HUES48 (cell line): ENCODE results near the gene KAT8.

ENCODE experiments used
- H3K27ac ChIP-seq: one replicate; pipeline ENCODE4 v1.7.0; 2013; ENCODE audit warnings: low read depth, low read length, inconsistent platforms
- H3K27me3 ChIP-seq: 2 replicates; pipeline ENCODE4 v1.6.1; 2013; ENCODE audit warnings: mild to moderate bottlenecking, low read length; ENCODE audit not compliant: control insufficient read depth, insufficient read depth
- H3K36me3 ChIP-seq: 2 replicates; pipeline ENCODE4 v1.6.1; 2013; ENCODE audit warnings: low read length; ENCODE audit not compliant: control insufficient read depth, insufficient read depth
- H3K4me1 ChIP-seq: 2 replicates; pipeline ENCODE4 v1.6.1; 2013; ENCODE audit warnings: mild to moderate bottlenecking, low read length; ENCODE audit not compliant: control insufficient read depth, insufficient read depth
- H3K4me3 ChIP-seq: 2 replicates; pipeline ENCODE4 v1.5.1; 2013; ENCODE audit warnings: mild to moderate bottlenecking, low read depth, low read length
- H3K9ac ChIP-seq: 2 replicates; pipeline ENCODE4 v1.6.1; 2013; ENCODE audit warnings: mild to moderate bottlenecking, low read depth, low read length, moderate library complexity
- H3K9me3 ChIP-seq: 2 replicates; pipeline ENCODE4 v1.6.1; 2013; ENCODE audit warnings: low read length; ENCODE audit not compliant: control insufficient read depth, insufficient read depth

Gene KAT8

DNA sequence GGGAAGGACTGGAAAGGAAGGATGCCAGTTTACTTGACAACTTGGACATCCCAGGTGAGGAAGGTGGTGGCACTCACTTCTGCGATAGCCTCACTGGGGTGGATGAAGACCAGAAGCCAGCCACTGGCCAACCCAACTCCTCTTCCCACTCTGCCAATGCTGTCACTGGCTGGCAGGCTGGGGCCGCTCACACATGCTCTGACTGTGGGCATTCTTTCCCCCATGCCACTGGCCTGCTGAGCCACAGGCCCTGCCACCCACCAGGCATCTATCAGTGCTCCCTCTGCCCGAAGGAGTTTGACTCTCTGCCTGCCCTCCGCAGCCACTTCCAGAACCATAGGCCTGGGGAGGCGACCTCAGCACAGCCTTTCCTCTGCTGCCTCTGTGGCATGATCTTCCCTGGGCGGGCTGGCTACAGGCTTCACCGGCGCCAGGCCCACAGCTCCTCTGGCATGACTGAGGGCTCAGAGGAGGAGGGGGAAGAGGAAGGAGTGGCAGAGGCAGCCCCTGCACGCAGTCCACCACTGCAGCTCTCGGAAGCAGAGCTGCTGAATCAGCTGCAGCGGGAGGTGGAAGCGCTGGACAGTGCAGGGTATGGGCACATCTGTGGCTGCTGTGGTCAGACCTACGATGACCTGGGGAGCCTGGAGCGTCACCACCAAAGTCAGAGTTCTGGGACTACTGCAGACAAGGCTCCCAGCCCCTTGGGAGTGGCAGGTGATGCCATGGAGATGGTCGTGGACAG lies 38.7 kb upstream of the KAT8 start:
- no peaks in the 10 kb centered on the region for H3K4me1 ChIP-seq
- no peak overlapping the region for H3K27ac ChIP-seq
- H3K4me3 ChIP-seq, result no peak overlapping the region
- H3K36me3 ChIP-seq, result peaks cover 65% of the 10 kb centered on the region
- no peaks in the 10 kb centered on the region for H3K27me3 ChIP-seq
- H3K9ac ChIP-seq, result no peak overlapping the region
- H3K9me3 ChIP-seq, result no peaks in the 10 kb centered on the region

DNA sequence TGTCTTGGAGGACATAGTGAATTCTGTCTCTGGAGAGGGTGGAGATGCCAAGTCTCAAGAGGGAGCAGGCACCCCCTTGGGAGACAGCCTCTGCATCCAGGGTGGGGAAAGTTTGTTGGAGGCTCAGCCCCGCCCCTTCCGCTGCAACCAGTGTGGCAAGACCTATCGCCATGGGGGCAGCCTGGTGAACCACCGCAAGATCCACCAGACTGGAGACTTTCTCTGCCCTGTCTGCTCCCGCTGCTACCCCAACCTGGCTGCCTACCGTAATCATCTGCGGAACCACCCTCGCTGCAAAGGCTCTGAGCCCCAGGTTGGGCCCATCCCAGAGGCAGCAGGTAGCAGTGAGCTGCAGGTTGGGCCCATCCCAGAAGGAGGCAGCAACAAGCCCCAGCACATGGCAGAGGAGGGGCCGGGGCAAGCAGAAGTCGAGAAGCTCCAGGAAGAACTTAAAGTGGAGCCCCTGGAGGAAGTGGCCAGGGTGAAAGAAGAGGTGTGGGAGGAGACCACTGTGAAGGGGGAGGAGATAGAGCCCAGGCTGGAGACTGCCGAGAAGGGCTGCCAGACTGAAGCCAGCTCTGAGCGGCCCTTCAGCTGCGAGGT lies 38.0 kb upstream of the KAT8 start:
- Histone ChIP-seq H3K9me3 (no peaks in the 10 kb centered on the region), H3K9ac (no peak overlapping the region), H3K4me1 (no peaks in the 10 kb centered on the region), H3K27ac (no peak overlapping the region), H3K4me3 (no peak overlapping the region), H3K27me3 (no peaks in the 10 kb centered on the region), H3K36me3 (peaks cover 65% of the 10 kb centered on the region)

DNA sequence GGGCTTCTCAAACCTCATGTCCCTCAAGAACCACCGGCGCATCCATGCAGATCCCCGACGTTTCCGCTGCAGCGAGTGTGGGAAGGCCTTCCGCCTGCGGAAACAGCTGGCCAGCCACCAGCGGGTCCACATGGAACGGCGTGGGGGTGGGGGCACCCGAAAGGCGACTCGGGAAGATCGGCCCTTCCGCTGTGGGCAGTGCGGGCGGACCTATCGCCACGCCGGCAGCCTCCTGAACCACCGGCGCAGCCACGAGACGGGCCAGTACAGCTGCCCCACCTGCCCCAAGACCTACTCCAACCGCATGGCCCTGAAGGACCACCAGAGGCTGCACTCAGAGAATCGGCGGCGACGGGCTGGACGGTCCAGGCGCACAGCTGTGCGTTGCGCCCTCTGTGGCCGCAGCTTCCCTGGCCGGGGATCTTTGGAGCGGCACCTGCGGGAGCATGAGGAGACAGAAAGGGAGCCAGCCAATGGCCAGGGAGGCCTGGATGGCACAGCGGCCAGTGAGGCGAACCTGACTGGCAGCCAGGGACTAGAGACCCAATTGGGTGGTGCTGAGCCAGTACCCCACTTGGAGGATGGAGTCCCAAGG lies 37.3 kb upstream of the KAT8 start:
- H3K9ac ChIP-seq, result no peak overlapping the region
- H3K4me3 ChIP-seq, result no peak overlapping the region
- H3K27me3 ChIP-seq, result no peaks in the 10 kb centered on the region
- no peaks in the 10 kb centered on the region for H3K9me3 ChIP-seq
- H3K36me3 ChIP-seq, result peaks cover 69% of the 10 kb centered on the region
- H3K27ac ChIP-seq, result no peak overlapping the region
- no peaks in the 10 kb centered on the region for H3K4me1 ChIP-seq

DNA sequence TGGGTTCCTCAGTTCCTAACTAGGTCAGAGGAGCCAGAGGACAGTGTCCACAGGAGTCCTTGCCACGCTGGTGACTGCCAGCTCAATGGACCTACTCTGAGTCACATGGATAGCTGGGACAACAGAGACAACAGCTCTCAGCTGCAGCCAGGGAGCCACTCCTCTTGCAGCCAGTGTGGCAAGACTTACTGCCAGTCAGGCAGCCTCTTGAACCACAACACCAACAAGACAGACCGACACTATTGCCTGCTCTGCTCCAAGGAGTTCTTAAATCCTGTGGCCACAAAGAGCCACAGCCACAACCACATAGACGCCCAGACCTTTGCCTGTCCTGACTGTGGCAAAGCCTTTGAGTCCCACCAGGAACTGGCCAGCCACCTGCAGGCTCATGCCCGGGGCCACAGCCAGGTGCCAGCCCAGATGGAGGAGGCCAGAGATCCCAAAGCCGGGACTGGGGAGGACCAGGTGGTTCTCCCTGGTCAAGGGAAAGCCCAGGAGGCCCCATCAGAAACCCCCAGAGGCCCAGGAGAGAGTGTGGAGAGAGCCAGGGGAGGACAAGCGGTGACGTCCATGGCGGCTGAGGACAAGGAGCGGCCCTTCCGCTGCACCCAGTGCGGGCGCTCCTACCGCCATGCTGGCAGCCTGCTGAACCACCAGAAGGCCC lies 36.6 kb upstream of the KAT8 start:
- no peak overlapping the region for H3K9ac ChIP-seq
- no peak overlapping the region for H3K27ac ChIP-seq
- no peaks in the 10 kb centered on the region for H3K9me3 ChIP-seq
- peaks cover 67% of the 10 kb centered on the region for H3K36me3 ChIP-seq
- H3K4me1 ChIP-seq, result no peaks in the 10 kb centered on the region
- no peak overlapping the region for H3K4me3 ChIP-seq
- no peaks in the 10 kb centered on the region for H3K27me3 ChIP-seq

DNA sequence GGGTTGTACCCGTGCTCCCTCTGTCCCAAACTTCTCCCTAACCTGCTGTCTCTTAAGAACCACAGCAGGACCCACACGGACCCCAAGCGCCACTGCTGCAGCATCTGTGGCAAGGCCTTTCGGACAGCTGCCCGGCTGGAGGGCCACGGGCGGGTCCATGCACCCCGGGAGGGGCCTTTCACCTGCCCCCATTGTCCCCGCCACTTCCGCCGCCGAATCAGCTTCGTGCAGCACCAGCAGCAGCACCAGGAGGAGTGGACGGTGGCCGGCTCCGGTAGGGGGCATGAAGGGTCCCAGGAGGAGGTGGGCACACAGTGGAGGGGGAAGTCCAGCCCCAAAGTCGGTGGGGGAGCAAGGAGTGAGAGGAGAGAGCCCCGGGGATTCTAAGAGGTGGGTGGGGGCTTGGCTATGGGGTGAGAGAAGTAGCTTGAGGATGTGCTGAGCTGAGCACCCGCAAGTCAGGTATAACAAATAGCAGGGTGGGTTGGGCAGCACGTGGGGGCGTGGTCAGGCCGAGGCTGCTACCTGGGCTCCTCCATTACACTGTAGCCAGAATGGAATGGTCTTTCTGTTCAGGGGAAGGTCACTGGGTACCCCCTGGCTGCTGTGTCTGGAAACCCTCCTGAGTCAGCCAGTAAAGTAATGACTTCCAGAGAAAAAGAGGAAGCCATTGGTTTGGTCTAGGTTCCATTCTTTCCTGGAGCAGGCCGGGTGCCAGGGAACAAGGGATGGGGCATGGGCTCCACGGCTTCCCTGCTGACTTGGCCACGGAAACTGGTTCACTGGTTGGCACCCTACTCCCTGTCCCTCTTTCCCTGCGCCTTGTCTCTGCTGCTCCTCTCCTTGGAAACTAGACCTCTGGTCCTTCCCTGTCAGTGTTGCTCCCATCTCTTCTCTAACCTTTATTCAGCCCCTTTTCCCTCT lies 35.8 kb upstream of the KAT8 start:
- Histone ChIP-seq H3K9ac (no peak overlapping the region), H3K4me1 (no peaks in the 10 kb centered on the region), H3K27me3 (no peaks in the 10 kb centered on the region), H3K27ac (no peak overlapping the region), H3K4me3 (no peak overlapping the region), H3K9me3 (no peaks in the 10 kb centered on the region), H3K36me3 (peaks cover 59% of the 10 kb centered on the region)

DNA sequence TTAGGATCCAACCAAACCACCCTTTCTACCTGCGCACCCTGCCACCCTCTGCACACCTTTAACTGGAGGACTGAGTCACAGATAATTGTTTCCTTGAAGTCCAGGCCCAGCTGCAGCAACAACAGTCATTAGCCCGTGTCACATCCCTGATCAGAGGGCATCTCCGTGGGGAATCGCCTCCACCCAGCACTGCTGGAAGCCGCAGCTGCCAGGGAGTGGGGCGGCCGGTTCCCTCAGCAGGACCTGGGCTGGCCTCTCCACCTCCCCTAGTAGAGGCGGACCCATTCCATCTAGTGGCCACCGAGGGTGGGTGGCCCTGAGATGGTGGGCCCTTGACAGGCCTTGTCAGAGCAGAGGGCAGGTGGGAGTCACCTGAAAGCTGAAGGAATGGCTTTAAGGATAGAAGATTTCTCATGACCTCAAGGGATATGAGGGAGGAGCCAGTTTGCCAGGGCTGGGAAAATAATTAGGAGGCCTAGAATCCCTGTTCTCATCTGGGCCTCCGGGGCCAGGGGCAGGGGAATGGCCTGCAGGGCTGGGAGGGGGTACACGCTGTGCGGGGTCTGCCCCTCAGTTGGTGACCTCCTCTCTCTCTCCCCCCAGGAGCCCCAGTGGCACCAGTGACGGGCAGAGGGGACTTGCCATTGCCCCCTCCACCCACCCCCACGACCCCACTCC lies 35.0 kb upstream of the KAT8 start:
- H3K27ac ChIP-seq, result no peak overlapping the region
- no peak overlapping the region for H3K4me3 ChIP-seq
- H3K9ac ChIP-seq, result no peak overlapping the region
- H3K9me3 ChIP-seq, result no peaks in the 10 kb centered on the region
- no peaks in the 10 kb centered on the region for H3K4me1 ChIP-seq
- H3K27me3 ChIP-seq, result no peaks in the 10 kb centered on the region
- H3K36me3 ChIP-seq, result peaks cover 50% of the 10 kb centered on the region

DNA sequence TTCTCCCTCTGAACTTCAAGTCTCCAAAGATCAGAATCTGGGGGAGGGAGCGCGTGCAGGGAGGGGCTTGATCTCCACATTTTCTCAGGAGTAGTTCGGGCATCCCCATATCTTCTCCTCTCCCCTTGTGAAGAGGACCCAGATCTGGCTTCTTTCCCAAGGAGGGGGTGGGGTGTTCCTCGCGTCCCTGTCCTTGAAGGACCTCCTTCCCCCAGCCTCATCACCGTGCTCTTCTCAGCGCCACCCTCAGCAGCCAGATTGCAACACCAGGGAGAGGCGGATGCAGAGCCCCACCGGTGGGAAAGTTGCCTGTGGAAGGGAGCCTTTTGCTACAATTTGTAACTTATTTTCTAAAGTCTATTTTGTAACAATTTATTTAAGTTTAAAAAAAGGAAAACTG lies 34.4 kb upstream of the KAT8 start:
- no peaks in the 10 kb centered on the region for H3K27me3 ChIP-seq
- H3K27ac ChIP-seq, result no peak overlapping the region
- peaks cover 45% of the 10 kb centered on the region for H3K36me3 ChIP-seq
- H3K4me1 ChIP-seq, result no peaks in the 10 kb centered on the region
- H3K4me3 ChIP-seq, result no peak overlapping the region
- H3K9me3 ChIP-seq, result no peaks in the 10 kb centered on the region
- no peak overlapping the region for H3K9ac ChIP-seq

DNA sequence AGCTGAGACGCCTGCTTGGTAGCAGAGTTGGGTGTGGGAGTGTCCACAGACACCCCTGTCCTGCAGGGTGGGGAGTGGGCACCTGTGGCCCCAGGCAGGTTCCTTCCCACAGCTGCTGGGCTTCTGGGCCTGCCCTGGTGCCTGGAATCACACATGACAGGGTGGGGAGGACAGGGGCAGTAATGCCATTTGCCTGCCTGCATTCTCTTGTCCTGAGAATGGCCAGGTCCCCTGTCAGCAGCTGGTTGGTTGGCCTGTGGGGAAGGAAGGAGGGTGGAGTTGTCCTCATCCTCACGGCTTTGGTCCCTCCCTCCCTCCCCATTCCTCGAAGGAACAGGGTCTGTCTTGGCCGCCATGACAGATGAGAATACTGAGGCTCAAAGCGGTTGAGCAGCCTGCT lies 33.9 kb upstream of the KAT8 start:
- Histone ChIP-seq H3K9ac (no peak overlapping the region), H3K27ac (no peak overlapping the region)

DNA sequence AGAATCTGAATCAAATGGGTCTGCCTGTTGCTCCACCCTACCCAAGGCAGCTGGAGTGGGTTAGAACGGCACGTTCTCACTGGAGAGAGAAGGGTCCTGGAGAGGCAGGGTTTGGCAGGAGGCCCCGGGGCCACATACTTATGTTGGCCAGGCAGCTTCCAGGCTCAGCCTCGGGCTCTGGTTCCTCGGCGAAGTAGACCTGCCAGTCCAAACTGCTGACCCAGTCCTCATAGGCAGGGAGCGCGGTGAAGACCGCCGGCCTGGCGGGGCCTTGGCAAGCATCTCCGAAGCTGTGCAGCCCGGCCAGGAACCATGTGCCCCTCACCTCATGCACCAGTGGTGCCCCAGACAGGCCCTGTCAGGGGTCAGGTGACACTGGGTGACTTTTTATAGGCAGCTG lies 33.5 kb upstream of the KAT8 start:
- peaks cover 39% of the 10 kb centered on the region for H3K36me3 ChIP-seq

More for the DNA sequence above, 33.9 kb upstream of the KAT8 start:
- peaks cover 40% of the 10 kb centered on the region for H3K36me3 ChIP-seq
- H3K9me3 ChIP-seq, result no peaks in the 10 kb centered on the region
- H3K27me3 ChIP-seq, result no peaks in the 10 kb centered on the region
- no peaks in the 10 kb centered on the region for H3K4me1 ChIP-seq
- no peak overlapping the region for H3K4me3 ChIP-seq

More for the DNA sequence above, 33.5 kb upstream of the KAT8 start:
- H3K27ac ChIP-seq, result no peak overlapping the region
- H3K4me3 ChIP-seq, result no peak overlapping the region
- no peaks in the 10 kb centered on the region for H3K9me3 ChIP-seq
- H3K9ac ChIP-seq, result no peak overlapping the region
- H3K4me1 ChIP-seq, result no peaks in the 10 kb centered on the region
- H3K27me3 ChIP-seq, result no peaks in the 10 kb centered on the region
